ENCODE measurements around the gene EME1. TPM values are rescaled to one million over a fixed set of nuclear protein-coding genes. Genes with fewer than 3 reads are reported as not detected.

EME1 gene
- total and polyA plus RNA-seq, 2 of the 13 experiments (the other 11 are each of a cell fraction or from before 2014, with no cell fraction given) = 20.7 to 24.6 TPM

DNA sequence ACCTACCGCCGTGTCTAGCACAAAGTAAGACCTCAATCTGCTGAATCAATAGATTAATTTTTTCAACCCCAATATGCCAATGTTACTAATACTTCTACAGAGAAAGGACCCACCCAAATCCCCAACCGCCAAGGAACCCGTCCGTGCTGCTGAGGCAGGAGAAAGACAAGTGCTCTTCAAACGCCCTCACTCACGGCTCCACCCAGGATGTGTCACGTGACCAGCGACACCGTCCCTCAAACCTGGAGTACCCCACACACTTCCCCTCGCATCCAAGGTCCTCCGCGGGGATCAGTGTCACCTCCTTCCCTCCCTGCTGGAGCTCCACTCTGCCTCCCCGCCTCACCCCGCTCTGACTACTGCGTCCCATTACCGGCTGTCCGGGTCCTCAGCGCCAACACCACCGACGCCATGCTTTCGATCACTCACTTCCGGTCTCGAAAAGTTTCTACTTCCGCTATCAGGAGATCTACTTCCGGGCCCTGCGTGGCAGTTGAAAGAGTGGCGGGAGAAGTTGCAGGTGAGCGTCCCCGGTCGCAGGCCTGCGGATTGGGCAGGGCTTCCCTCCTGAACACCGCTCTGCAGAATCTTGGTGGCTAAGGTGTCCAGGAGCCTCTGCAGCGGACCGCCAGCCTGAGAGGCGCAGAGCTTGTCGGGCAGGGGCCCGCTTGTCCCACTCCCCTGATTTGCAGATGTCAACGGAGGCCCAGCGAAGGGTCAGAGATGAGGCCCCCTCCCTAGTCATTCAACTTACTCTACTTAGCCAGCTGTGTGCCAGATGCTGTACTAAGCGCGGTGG is at the start of gene EME1, which contains the start of gene MRPL27 (continued):
- peak; percentile 91 for TF ChIP-seq ZFP36L1 (CRISPR knock-in tag; IDR thresholded peaks at IDR 0.05)
- TF ChIP-seq ZNF354B (CRISPR knock-in tag; IDR thresholded peaks at IDR 0.05) = no peak
- peak; percentile 98; the same call in 1 of the 2 replicates for TF ChIP-seq ZNF598 (CRISPR knock-in tag; IDR thresholded peaks at IDR 0.05; ENCODE audit: borderline replicate concordance)
- TF ChIP-seq RFX1 (IDR thresholded peaks at IDR 0.05) = no peak
- peak; percentile 21; the same call in 1 of the 2 replicates for TF ChIP-seq ZKSCAN1 (IDR thresholded peaks at IDR 0.05; ENCODE audit: low read length)
- no peak; the same call in 1 of the 2 replicates for TF ChIP-seq DNMT3B (CRISPR knock-in tag; conservative IDR thresholded peaks at IDR 0.05)
- TF ChIP-seq ZNF333 (CRISPR knock-in tag; IDR thresholded peaks at IDR 0.05; ENCODE audit: borderline replicate concordance) = peak; percentile 95; the same call in 1 of the 2 replicates
- TF ChIP-seq ZNF44 (CRISPR knock-in tag; IDR thresholded peaks at IDR 0.05) = peak; percentile 93
- 0 out of 2 replicates have a peak, but pooled peaks have one; percentile 40 for TF ChIP-seq PCBP1 (IDR thresholded peaks at IDR 0.05; ENCODE audit: borderline replicate concordance, low read depth, low read length)
- TF ChIP-seq RFXANK (CRISPR knock-in tag; IDR thresholded peaks at IDR 0.05) = no peak; the same call in 1 of the 2 replicates
- TF ChIP-seq IRX3 (CRISPR knock-in tag; IDR thresholded peaks at IDR 0.05; ENCODE audit: borderline replicate concordance, low read depth) = peak; percentile 91
- TF ChIP-seq ZNF383 (CRISPR knock-in tag; IDR thresholded peaks at IDR 0.05; ENCODE audit: borderline replicate concordance) = peak; percentile 85; the same call in 1 of the 2 replicates
- no peak for TF ChIP-seq PRPF4 (IDR thresholded peaks at IDR 0.05; ENCODE audit: low read depth, low read length, poor library complexity, severe bottlenecking)
- peak; percentile 96 for TF ChIP-seq ZNF563 (CRISPR knock-in tag; IDR thresholded peaks at IDR 0.05)
- peak; percentile 44 for TF ChIP-seq JUN (CRISPR knock-in tag; IDR thresholded peaks at IDR 0.05)
- no peak for TF ChIP-seq NFE2L2 (IDR thresholded peaks at IDR 0.05; ENCODE audit: low read length)
- TF ChIP-seq ZBTB20 (CRISPR knock-in tag; IDR thresholded peaks at IDR 0.05; ENCODE audit: borderline replicate concordance, low read depth) = peak; percentile 89
- peak; percentile 99 for TF ChIP-seq ASH2L (IDR thresholded peaks at IDR 0.05; ENCODE audit: insufficient read length, low read depth, low read length)
- TF ChIP-seq, protein P1, sequence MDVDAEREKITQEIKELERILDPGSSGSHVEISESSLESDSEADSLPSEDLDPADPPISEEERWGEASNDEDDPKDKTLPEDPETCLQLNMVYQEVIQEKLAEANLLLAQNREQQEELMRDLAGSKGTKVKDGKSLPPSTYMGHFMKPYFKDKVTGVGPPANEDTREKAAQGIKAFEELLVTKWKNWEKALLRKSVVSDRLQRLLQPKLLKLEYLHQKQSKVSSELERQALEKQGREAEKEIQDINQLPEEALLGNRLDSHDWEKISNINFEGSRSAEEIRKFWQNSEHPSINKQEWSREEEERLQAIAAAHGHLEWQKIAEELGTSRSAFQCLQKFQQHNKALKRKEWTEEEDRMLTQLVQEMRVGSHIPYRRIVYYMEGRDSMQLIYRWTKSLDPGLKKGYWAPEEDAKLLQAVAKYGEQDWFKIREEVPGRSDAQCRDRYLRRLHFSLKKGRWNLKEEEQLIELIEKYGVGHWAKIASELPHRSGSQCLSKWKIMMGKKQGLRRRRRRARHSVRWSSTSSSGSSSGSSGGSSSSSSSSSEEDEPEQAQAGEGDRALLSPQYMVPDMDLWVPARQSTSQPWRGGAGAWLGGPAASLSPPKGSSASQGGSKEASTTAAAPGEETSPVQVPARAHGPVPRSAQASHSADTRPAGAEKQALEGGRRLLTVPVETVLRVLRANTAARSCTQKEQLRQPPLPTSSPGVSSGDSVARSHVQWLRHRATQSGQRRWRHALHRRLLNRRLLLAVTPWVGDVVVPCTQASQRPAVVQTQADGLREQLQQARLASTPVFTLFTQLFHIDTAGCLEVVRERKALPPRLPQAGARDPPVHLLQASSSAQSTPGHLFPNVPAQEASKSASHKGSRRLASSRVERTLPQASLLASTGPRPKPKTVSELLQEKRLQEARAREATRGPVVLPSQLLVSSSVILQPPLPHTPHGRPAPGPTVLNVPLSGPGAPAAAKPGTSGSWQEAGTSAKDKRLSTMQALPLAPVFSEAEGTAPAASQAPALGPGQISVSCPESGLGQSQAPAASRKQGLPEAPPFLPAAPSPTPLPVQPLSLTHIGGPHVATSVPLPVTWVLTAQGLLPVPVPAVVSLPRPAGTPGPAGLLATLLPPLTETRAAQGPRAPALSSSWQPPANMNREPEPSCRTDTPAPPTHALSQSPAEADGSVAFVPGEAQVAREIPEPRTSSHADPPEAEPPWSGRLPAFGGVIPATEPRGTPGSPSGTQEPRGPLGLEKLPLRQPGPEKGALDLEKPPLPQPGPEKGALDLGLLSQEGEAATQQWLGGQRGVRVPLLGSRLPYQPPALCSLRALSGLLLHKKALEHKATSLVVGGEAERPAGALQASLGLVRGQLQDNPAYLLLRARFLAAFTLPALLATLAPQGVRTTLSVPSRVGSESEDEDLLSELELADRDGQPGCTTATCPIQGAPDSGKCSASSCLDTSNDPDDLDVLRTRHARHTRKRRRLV (CRISPR knock-in tag; IDR thresholded peaks at IDR 0.05) = peak; percentile 92
- no peak for TF ChIP-seq HNRNPUL1 (IDR thresholded peaks at IDR 0.05; ENCODE audit: low read depth, low read length)
- TF ChIP-seq, protein P2, sequence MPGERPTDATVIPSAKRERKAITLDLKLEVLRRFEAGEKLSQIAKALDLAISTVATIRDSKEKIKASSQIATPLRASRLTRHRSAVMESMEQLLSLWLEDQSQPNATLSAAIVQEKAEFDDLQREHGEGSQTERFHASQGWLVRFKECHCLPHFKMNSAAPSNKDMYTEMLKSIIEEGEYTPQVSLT (CRISPR knock-in tag; IDR thresholded peaks at IDR 0.05; ENCODE audit: borderline replicate concordance, low read depth) = no peak; the same call in 1 of the 2 replicates
- TF ChIP-seq MTF2 (CRISPR knock-in tag; IDR thresholded peaks at IDR 0.05; ENCODE audit: borderline replicate concordance) = no peak
- peak; percentile 98 for TF ChIP-seq TGIF2 (CRISPR knock-in tag; IDR thresholded peaks at IDR 0.05)
- TF ChIP-seq, protein P3, sequence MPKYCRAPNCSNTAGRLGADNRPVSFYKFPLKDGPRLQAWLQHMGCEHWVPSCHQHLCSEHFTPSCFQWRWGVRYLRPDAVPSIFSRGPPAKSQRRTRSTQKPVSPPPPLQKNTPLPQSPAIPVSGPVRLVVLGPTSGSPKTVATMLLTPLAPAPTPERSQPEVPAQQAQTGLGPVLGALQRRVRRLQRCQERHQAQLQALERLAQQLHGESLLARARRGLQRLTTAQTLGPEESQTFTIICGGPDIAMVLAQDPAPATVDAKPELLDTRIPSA (CRISPR knock-in tag; IDR thresholded peaks at IDR 0.05; ENCODE audit: borderline replicate concordance) = no peak
